Kidney (tissue), 14 donors: ENCODE results near the gene RAB13. TPM values are rescaled to one million over a fixed set of nuclear protein-coding genes. Genes with fewer than 3 reads are reported as not detected.

Source experiments
- DNase-seq, 5 donors: peaks; one replicate each; pipeline ENCODE4 v3.0.0-alpha.2; 2013 to 2020
- FAIRE-seq: peaks from 2 replicates; lab custom pipeline; 2012; peaks lifted over from hg19 to GRCh38; lab: Jason Lieb, UNC
- H3K27ac ChIP-seq, 2 donors: one replicate each; pipeline ENCODE4 v1.7.0; 2013; ENCODE audit warnings: low read depth in 2 of 2, low read length in 2 of 2, inconsistent platforms in 1 of 2
- H3K27me3 ChIP-seq: one replicate; pipeline ENCODE4 v1.7.1; 2013; ENCODE audit warnings: low read length, inconsistent platforms; ENCODE audit not compliant: control insufficient read depth, insufficient read depth
- H3K36me3 ChIP-seq, 3 donors: one replicate each; pipeline versions ENCODE4 v1.7.0 to v1.7.1; 2013; ENCODE audit warnings: low read length in 3 of 3, control low read depth in 1 of 3, inconsistent platforms in 1 of 3; ENCODE audit not compliant: insufficient read depth in 3 of 3, control insufficient read depth in 2 of 3
- H3K4me1 ChIP-seq, 3 donors: one replicate each; pipeline versions ENCODE4 v1.7.0 to v1.7.1; 2013; ENCODE audit warnings: low read length in 3 of 3, inconsistent platforms in 1 of 3, low read depth in 1 of 3; ENCODE audit not compliant: control insufficient read depth in 2 of 3, insufficient read depth in 2 of 3
- H3K4me3 ChIP-seq, 3 donors: one replicate each; pipeline versions ENCODE4 v1.7.0 to v1.8.1; 2013; ENCODE audit warnings: low read length in 3 of 3, control low read depth in 1 of 3, inconsistent platforms in 1 of 3
- H3K9ac ChIP-seq, 3 donors: one replicate each; pipeline versions ENCODE4 v1.7.0 to v1.7.1; 2013; ENCODE audit warnings: low read length in 3 of 3, control low read depth in 1 of 3, inconsistent platforms in 1 of 3
- H3K9me3 ChIP-seq, 3 donors: one replicate each; pipeline versions ENCODE4 v1.7.0 to v1.7.1; 2013; ENCODE audit warnings: low read length in 3 of 3, control low read depth in 1 of 3, inconsistent platforms in 1 of 3; ENCODE audit not compliant: control insufficient read depth in 2 of 3, insufficient read depth in 1 of 3
- intact Hi-C: fragments of 100-400 bp; cut with DNase I; formaldehyde crosslinking; loops from one replicate; pipeline ENCODE4 v1.11.1; 2022
- polyA plus RNA-seq: library from polyadenylated mRNA; stranded (reverse); fragments of 350-450 nt; fragmentation: Illumina TruSeq; extraction: RNeasy Lipid Tissue Mini Kit (QIAGEN cat#74804); gene quantifications from one replicate; pipeline ENCODE4 v1.2.3, GENCODE V29; 2014; ENCODE audit warnings: low read depth, low replicate concordance; ENCODE audit not compliant: insufficient read depth
- total RNA-seq: library from RNA; stranded (reverse); fragmentation: NEBNext Ultra II Directional; extraction: Animal tissue kit (Norgen Biotek cat#: 25700); gene quantifications from one replicate; pipeline ENCODE4 v1.2.1, GENCODE V29; 2021
- TF ChIP-seq, protein P1 (sequence below): IDR thresholded peaks from 3 replicates; pipeline ENCODE4 v1.5.1; 2012; ENCODE audit warnings: mild to moderate bottlenecking, moderate library complexity, borderline replicate concordance; ENCODE audit not compliant: insufficient read depth; ENCODE audit errors: extremely low read depth
- donor health status: control.
- donor health status: control.
- donor health status: control.
- donor health status: control.
- donor health status: control.
- donor health status: DM: yes; HTN: yes; CAD: no.
- donor health status: Normal renal cell carcinoma (clear cell type).

RAB13 gene
- total and polyA plus RNA-seq, 2 donors from 2014 or later = 142 to 226 TPM

DNA sequence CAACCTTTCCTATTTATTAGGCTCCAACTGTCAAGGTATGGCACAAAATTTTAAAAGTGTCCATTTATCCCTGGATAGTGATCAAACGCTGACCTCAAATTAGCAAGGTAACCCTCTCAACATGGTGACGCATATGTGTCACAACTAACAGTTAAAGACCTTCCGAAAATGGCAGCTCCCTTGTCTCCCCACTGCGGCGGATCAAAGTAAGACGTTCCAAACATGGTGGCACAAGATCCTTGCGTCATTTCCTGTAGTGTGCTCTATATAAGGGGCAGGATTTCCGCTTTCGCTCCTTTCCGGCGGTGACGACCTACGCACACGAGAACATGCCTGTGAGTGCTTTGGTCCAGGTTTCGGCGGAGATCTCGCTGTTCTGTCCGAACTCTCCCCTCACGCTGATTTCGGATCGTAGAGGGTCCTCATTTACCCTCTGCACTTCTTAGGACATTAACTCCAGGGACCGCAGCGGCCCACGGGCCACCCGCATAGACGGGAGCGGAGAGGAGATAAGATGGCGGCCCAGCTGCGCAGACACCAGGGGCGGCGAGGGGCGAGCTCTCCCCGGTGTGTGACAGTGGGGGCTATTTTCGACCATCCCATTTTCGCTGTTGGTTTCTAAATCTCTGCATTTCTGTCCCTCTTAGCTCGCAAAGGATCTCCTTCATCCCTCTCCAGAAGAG lies 4.5 kb upstream of the RAB13 start, which contains the start of gene RPS27:
Gene RPS27 (plus strand): TSS at position 295 of the 683 bp plus-strand sequence. CDS start 35 bp downstream, at position 330.
- DNase-seq (peak; percentile 94 to 100 (median 96)), FAIRE-seq (peak; percentile 76)
- Histone ChIP-seq H3K36me3 (peaks cover 6 to 16% (median 6%) of the 10 kb centered on the region in 3 donors), H3K9ac (peak within 1 kb of the TSS; percentile 95 to 99 (median 99)), H3K27me3 (no peaks in the 10 kb centered on the region), H3K9me3 (no peaks in the 10 kb centered on the region), H3K4me1 (peaks cover 6 to 20% (median 11%) of the 10 kb centered on the region in 3 donors), H3K4me3 (peak within 1 kb of the TSS; percentile 93 to 98 (median 97)), H3K27ac (peak within 1 kb of the TSS; percentile 96 to 97)
- TF ChIP-seq, protein P1, sequence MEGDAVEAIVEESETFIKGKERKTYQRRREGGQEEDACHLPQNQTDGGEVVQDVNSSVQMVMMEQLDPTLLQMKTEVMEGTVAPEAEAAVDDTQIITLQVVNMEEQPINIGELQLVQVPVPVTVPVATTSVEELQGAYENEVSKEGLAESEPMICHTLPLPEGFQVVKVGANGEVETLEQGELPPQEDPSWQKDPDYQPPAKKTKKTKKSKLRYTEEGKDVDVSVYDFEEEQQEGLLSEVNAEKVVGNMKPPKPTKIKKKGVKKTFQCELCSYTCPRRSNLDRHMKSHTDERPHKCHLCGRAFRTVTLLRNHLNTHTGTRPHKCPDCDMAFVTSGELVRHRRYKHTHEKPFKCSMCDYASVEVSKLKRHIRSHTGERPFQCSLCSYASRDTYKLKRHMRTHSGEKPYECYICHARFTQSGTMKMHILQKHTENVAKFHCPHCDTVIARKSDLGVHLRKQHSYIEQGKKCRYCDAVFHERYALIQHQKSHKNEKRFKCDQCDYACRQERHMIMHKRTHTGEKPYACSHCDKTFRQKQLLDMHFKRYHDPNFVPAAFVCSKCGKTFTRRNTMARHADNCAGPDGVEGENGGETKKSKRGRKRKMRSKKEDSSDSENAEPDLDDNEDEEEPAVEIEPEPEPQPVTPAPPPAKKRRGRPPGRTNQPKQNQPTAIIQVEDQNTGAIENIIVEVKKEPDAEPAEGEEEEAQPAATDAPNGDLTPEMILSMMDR = no peak
- intact Hi-C loops = no loop called here

DNA sequence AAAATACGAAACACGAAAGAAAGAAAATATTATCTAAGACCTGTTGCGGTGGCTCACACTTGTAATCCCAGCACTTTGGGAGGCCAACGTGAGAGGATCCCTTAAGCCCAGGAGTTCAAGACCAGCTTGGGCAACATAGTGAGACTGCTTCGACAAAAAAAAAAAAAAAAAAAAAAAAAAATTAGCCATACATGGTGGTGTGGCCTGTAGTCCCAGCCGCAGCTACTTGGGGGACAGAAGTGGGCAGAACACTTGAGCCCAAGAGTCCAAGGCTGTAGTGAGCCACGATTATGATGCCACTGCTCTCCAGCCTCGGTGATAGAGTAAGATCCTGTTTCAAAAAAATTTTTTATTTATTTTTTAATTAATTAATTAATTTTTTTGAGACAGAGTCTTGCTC lies 1.5 kb upstream of the RAB13 start:
- DNase-seq (no peak), FAIRE-seq (no peak)
- Histone ChIP-seq H3K9me3 (no peaks in the 10 kb centered on the region), H3K9ac (no peak overlapping the region), H3K4me3 (no peak overlapping the region), H3K27me3 (no peaks in the 10 kb centered on the region), H3K27ac (no peak overlapping the region), H3K36me3 (peaks cover 2 to 10% (median 2%) of the 10 kb centered on the region in 3 donors), H3K4me1 (peaks cover 6 to 22% (median 19%) of the 10 kb centered on the region in 3 donors)
- intact Hi-C loops = loop anchor here (10.0 kb wide), 1 partner anchor 193 kb away; no protein-coding TSS in a partner anchor
- TF ChIP-seq, protein P1 = no peak

DNA sequence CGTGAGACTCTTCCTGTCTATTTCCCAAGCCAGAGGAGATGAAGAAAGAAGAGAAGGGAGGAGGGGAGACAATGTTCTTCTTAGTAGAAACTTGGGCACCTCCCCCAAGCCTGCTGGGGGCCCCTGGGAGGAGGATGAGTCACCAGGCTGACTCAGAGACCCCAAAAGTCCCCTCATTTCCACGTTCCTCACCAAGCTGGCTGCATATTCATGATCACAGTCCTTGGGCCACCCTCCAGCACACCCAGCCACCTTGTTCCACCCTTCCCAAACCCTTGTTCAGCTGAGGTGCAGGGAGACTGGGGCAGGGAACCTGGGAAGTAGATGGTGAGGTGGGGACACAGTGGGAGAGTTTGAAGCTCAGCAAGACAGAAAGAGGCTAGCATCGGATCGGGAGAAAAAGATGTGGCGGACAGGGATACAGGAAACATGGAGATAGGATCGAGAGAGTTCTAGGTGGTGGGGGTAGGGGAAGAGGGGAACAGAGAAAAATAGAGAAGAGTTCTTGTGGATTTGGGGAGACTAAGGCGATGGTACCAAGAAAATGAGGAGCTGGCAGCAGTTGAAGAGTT lies 712 bp downstream of the RAB13 start:
- intact Hi-C loops = loop anchor here (10.0 kb wide), 1 partner anchor 191 kb away; no protein-coding TSS in a partner anchor
- DNase-seq (peak in 4 of 5 donors; percentile 10 to 67 (median 47)), FAIRE-seq (no peak)

More for the DNA sequence above, 712 bp downstream of the RAB13 start:
- peak overlapping the region; percentile 86 to 96 (median 94) for H3K4me3 ChIP-seq
- TF ChIP-seq, protein P1 = no peak
- H3K9me3 ChIP-seq = no peaks in the 10 kb centered on the region
- H3K27ac ChIP-seq = peak overlapping the region; percentile 82 to 92
- H3K36me3 ChIP-seq = no peaks in the 10 kb centered on the region
- no peaks in the 10 kb centered on the region for H3K27me3 ChIP-seq
- peak overlapping the region; percentile 76 to 96 (median 95) for H3K9ac ChIP-seq
- peaks cover 0 to 15% (median 6%) of the 10 kb centered on the region in 3 donors for H3K4me1 ChIP-seq
